OCI-LY7 (cell line): ENCODE results near the gene TMPRSS2.

Source experiments
- EZH2phosphoT487 ChIP-seq: fragments of 200-600 bp; sonication (generic); IDR thresholded peaks from 2 replicates; pipeline ENCODE4 v1.6.1; 2018; ENCODE audit warnings: low read depth, borderline replicate concordance, mild to moderate bottlenecking, mixed run types, antibody characterized with exemption, low read length, moderate library complexity, mixed read lengths
- TF ChIP-seq, protein P1 (sequence below): fragments of 200-600 bp; sonication (generic); conservative IDR thresholded peaks from 2 replicates; pipeline ENCODE4 v1.5.1; 2014; ENCODE audit warnings: mild to moderate bottlenecking, antibody characterized with exemption, low read length, moderate library complexity, mixed read lengths

DNA sequence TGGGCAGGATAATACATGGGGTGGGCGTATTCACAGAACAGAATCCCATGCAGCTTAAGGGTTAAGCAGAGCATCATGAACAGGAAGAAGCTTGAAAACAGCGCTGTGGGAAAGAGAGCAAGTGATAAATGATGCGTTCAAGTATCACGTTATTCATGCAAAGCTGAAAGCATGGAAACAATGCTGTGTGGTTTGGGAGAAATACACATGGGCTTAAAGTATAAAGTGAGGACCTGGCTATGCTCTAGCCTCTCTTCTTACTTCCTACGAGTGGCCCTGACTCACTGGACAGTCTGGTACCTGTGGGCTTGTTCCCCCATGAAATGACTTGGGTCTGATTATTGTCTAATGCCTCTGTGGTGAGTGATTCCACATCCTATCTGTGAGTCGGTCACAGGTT is 25.7 kb downstream of the TMPRSS2 start:
- TF ChIP-seq, protein P1, sequence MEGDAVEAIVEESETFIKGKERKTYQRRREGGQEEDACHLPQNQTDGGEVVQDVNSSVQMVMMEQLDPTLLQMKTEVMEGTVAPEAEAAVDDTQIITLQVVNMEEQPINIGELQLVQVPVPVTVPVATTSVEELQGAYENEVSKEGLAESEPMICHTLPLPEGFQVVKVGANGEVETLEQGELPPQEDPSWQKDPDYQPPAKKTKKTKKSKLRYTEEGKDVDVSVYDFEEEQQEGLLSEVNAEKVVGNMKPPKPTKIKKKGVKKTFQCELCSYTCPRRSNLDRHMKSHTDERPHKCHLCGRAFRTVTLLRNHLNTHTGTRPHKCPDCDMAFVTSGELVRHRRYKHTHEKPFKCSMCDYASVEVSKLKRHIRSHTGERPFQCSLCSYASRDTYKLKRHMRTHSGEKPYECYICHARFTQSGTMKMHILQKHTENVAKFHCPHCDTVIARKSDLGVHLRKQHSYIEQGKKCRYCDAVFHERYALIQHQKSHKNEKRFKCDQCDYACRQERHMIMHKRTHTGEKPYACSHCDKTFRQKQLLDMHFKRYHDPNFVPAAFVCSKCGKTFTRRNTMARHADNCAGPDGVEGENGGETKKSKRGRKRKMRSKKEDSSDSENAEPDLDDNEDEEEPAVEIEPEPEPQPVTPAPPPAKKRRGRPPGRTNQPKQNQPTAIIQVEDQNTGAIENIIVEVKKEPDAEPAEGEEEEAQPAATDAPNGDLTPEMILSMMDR = no peak
- TF ChIP-seq EZH2phosphoT487 = no peak
